ENCODE measurements around the gene ZNF846. TPM values are rescaled to one million over a fixed set of nuclear protein-coding genes. Genes with fewer than 3 reads are reported as not detected.
"Not testable (repeated sequence)": the region's sequence is repeated elsewhere in the genome, so short reads cannot be mapped to it uniquely, and the experiment has no call there.

Gene ZNF846
- total RNA-seq, 1 donor from 2014 or later, result 13.1 TPM

- Mint-ChIP-seq H3K27ac (peak overlapping the region; percentile 99), H3K4me3 (peak overlapping the region; percentile 92), H3K36me3 (peaks cover 1% of the 10 kb centered on the region), H3K9me3 (no peaks in the 10 kb centered on the region), H3K4me1 (peaks cover 24% of the 10 kb centered on the region), H3K27me3 (ENCODE audit: insufficient read depth, low read depth) (peaks cover 5% of the 10 kb centered on the region)
- Histone ChIP-seq H3K27ac (peak overlapping the region; percentile 84), H3K4me3 (peak overlapping the region; percentile 80), H3K36me3 (no peaks in the 10 kb centered on the region), H3K4me2 (peak overlapping the region; percentile 83), H3F3A (ENCODE audit: low read depth) (peaks cover 36% of the 10 kb centered on the region), H2AFZ (replicated peaks) (peak overlapping the region; percentile 74), H3K9me3 (ENCODE audit: low read depth) (no peaks in the 10 kb centered on the region), H3K4me1 (peaks cover 14% of the 10 kb centered on the region), H3K9ac (no peak overlapping the region), H4K20me1 (ENCODE audit: low read depth) (no peaks in the 10 kb centered on the region), H3K27me3 (no peaks in the 10 kb centered on the region), H3K79me2 (ENCODE audit: low read depth) (peaks cover 6% of the 10 kb centered on the region)
- DNase-seq (ENCODE audit: low spot score), result peak; percentile 100
- no peak for TF ChIP-seq EZH2phosphoT487 (IDR thresholded peaks at IDR 0.05)
Observed at GRCh38 chr19:9785367-9786331, 17.1 kb upstream of the ZNF846 start.

- not testable (repeated sequence) for H3K27me3 ChIP-seq; H3K4me3 ChIP-seq; H3K9me3 ChIP-seq (ENCODE audit: low read depth); H3K9me3 Mint-ChIP-seq; H2AFZ ChIP-seq (replicated peaks); H3K79me2 ChIP-seq (ENCODE audit: low read depth); H3K27me3 Mint-ChIP-seq (ENCODE audit: insufficient read depth, low read depth); H3K36me3 Mint-ChIP-seq; DNase-seq (ENCODE audit: low spot score); H4K20me1 ChIP-seq (ENCODE audit: low read depth); H3K9ac ChIP-seq; H3K36me3 ChIP-seq
- Mint-ChIP-seq H3K4me1 (peaks cover 18% of the 10 kb centered on the region), H3K4me3 (peak overlapping the region; percentile 92), H3K27ac (peak overlapping the region; percentile 99)
- H3K4me1 ChIP-seq, result peaks cover 11% of the 10 kb centered on the region
- H3F3A ChIP-seq (ENCODE audit: low read depth), result peaks cover 28% of the 10 kb centered on the region
- peak overlapping the region; percentile 83 for H3K4me2 ChIP-seq
- H3K27ac ChIP-seq, result peak overlapping the region; percentile 75
Observed at GRCh38 chr19:9784163-9784496, 15.6 kb upstream of the ZNF846 start.

GRCh38 chr19:9782338-9782737 lies 13.8 kb upstream of the ZNF846 start:
- no peak overlapping the region for H3K27ac Mint-ChIP-seq

More at GRCh38 chr19:9782338-9782737, 13.8 kb upstream of the ZNF846 start:
- H3K9ac ChIP-seq, result no peak overlapping the region
- H3K4me3 Mint-ChIP-seq, result no peak overlapping the region
- H4K20me1 ChIP-seq (ENCODE audit: low read depth), result no peaks in the 10 kb centered on the region
- H3K4me2 ChIP-seq, result no peak overlapping the region
- no peak overlapping the region for H2AFZ ChIP-seq (replicated peaks)
- no peak for DNase-seq (ENCODE audit: low spot score)
- peaks cover 2% of the 10 kb centered on the region for H3K36me3 Mint-ChIP-seq
- peaks cover 6% of the 10 kb centered on the region for H3K79me2 ChIP-seq (ENCODE audit: low read depth)
- H3K36me3 ChIP-seq, result no peaks in the 10 kb centered on the region
- H3K27me3 ChIP-seq, result no peaks in the 10 kb centered on the region
- H3K27me3 Mint-ChIP-seq (ENCODE audit: insufficient read depth, low read depth), result peaks cover 5% of the 10 kb centered on the region
- no peak for TF ChIP-seq CTCF (IDR thresholded peaks at IDR 0.05)
- TF ChIP-seq EZH2phosphoT487 (IDR thresholded peaks at IDR 0.05), result no peak
- no peak for TF ChIP-seq EZH2 (IDR thresholded peaks at IDR 0.05)
- H3K27ac ChIP-seq, result no peak overlapping the region
- H3K4me1 ChIP-seq, result peaks cover 11% of the 10 kb centered on the region
- peaks cover 10% of the 10 kb centered on the region for H3K9me3 Mint-ChIP-seq
- peaks cover 18% of the 10 kb centered on the region for H3K4me1 Mint-ChIP-seq
- no peaks in the 10 kb centered on the region for H3K9me3 ChIP-seq (ENCODE audit: low read depth)
- H3K4me3 ChIP-seq, result no peak overlapping the region
- H3F3A ChIP-seq (ENCODE audit: low read depth), result peaks cover 28% of the 10 kb centered on the region
